ENCODE data around the gene ABCB9. TPM values are rescaled to one million over a fixed set of nuclear protein-coding genes. Genes with fewer than 3 reads are reported as not detected.

Gene ABCB9
- total and polyA plus RNA-seq, 4 donors, result 2.7 to 7.5 (median 4.8) TPM

DNA sequence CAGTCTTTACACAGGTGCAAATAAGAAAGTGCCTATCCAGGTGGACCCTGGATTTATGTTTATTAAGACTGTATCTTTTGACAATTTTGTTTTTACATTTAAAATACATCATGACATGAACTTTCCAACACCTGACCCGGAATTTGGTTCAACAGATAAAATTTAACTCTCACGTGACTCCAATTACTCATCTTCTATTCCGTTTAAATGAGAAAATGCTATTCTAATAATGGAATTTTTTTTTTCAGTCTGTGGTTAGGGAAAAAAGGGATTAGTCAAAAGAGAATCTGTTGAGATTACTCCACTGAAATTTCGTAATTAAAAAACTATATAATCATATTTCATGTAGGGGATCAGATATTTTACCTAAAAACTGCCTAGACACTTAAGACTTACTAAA, 81.4 kb downstream of the ABCB9 start:
- no peak for TF ChIP-seq CTCF (IDR thresholded peaks at IDR 0.05; ENCODE audit: control extremely low read depth, extremely low read depth)
- Histone ChIP-seq H3K27me3 (ENCODE audit: control insufficient read depth in 3 of 3, insufficient read depth in 3 of 3, low read length in 2 of 3) (no peaks in the 10 kb centered on the region), H3K4me1 (ENCODE audit: control insufficient read depth in 5 of 5, insufficient read depth in 5 of 5, low read length in 5 of 5) (peaks cover 19 to 34% (median 30%) of the 10 kb centered on the region in 5 donors), H3K36me3 (ENCODE audit: control insufficient read depth in 4 of 4, insufficient read depth in 4 of 4, low read length in 4 of 4) (no peaks in the 10 kb centered on the region), H3K4me3 (no peak overlapping the region), H3K9ac (ENCODE audit: insufficient read depth in 1 of 2, low read length in 2 of 2) (no peak overlapping the region), H3K27ac (ENCODE audit: low read depth in 1 of 2, low read length in 1 of 2) (no peak overlapping the region), H3K9me3 (ENCODE audit: control insufficient read depth in 4 of 4, insufficient read depth in 3 of 4, low read length in 3 of 4) (no peaks in the 10 kb centered on the region)
- ATAC-seq (ENCODE audit: insufficient read depth, low FRiP score) (no peak), DNase-seq (no peak)
- 52 to 67% methylated on average over 4 of the region's 4 CpGs for WGBS, 2 donors

GRCh38 chr12:122884091-122884826, 82.0 kb downstream of the ABCB9 start:
- no peaks in the 10 kb centered on the region for H3K27me3 ChIP-seq (ENCODE audit: control insufficient read depth in 3 of 3, insufficient read depth in 3 of 3, low read length in 2 of 3)
- WGBS, 2 donors, result 54 to 59% methylated on average over 6 of the region's 6 CpGs
- ATAC-seq (ENCODE audit: insufficient read depth, low FRiP score), result no peak
- no peaks in the 10 kb centered on the region for H3K9me3 ChIP-seq (ENCODE audit: control insufficient read depth in 4 of 4, insufficient read depth in 3 of 4, low read length in 3 of 4)
- no peak overlapping the region for H3K9ac ChIP-seq (ENCODE audit: insufficient read depth in 1 of 2, low read length in 2 of 2)
- DNase-seq, result no peak
- H3K27ac ChIP-seq (ENCODE audit: low read depth in 1 of 2, low read length in 1 of 2), result peak overlapping the region in 1 of 2 donors; percentile 60
- H3K36me3 ChIP-seq (ENCODE audit: control insufficient read depth in 4 of 4, insufficient read depth in 4 of 4, low read length in 4 of 4), result peaks cover 0 to 2% (median 0%) of the 10 kb centered on the region in 4 donors
- no peak for TF ChIP-seq CTCF (IDR thresholded peaks at IDR 0.05; ENCODE audit: control extremely low read depth, extremely low read depth)
- peaks cover 22 to 33% (median 30%) of the 10 kb centered on the region in 5 donors for H3K4me1 ChIP-seq (ENCODE audit: control insufficient read depth in 5 of 5, insufficient read depth in 5 of 5, low read length in 5 of 5)
- no peak overlapping the region for H3K4me3 ChIP-seq

DNA sequence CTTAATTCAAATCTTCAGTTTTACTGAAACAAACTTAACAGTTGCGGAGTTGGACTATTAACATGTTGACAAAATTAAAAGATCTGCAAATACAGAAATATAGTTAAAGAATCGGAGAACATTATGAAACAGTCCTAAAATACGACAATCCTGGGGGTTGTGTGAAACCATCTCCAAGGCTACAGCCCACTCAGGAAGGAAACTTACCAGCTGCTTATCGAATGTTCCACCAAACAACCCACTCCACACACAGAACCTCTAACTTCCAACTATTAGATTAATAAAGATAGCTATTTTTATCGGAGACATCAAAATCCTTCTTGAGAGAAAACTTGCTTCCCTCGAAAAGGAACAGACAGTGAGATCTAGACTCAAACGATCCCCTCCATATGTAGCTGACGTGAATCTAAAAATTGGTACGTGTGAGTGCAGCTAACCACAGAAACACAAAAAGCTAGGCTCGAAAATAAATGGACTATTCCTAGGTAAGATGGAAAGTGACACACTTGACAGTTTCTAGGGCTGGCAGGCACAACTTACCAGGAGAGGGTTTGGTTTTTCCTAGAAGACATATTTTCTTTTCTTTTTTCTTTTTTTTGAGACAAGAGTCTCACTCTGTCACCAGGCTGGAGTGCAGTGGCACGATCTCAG, 83.2 kb downstream of the ABCB9 start:
- Histone ChIP-seq H3K4me3 (no peak overlapping the region), H3K4me1 (ENCODE audit: control insufficient read depth in 5 of 5, insufficient read depth in 5 of 5, low read length in 5 of 5) (peaks cover 14 to 30% (median 18%) of the 10 kb centered on the region in 5 donors), H3K36me3 (ENCODE audit: control insufficient read depth in 4 of 4, insufficient read depth in 4 of 4, low read length in 4 of 4) (peaks cover 0 to 2% (median 0%) of the 10 kb centered on the region in 4 donors), H3K27ac (ENCODE audit: low read depth in 1 of 2, low read length in 1 of 2) (no peak overlapping the region), H3K27me3 (ENCODE audit: control insufficient read depth in 3 of 3, insufficient read depth in 3 of 3, low read length in 2 of 3) (no peaks in the 10 kb centered on the region), H3K9me3 (ENCODE audit: control insufficient read depth in 4 of 4, insufficient read depth in 3 of 4, low read length in 3 of 4) (no peaks in the 10 kb centered on the region), H3K9ac (ENCODE audit: insufficient read depth in 1 of 2, low read length in 2 of 2) (no peak overlapping the region)
- TF ChIP-seq CTCF (IDR thresholded peaks at IDR 0.05; ENCODE audit: control extremely low read depth, extremely low read depth), result no peak
- WGBS, 2 donors, result 25 to 59% methylated on average over 11 of the region's 11 CpGs
- ATAC-seq (ENCODE audit: insufficient read depth, low FRiP score) (no peak), DNase-seq (no peak)

Data from lung (tissue), 12 donors.